ENCODE data around the gene KRT6B.

KRT6B gene

DNA sequence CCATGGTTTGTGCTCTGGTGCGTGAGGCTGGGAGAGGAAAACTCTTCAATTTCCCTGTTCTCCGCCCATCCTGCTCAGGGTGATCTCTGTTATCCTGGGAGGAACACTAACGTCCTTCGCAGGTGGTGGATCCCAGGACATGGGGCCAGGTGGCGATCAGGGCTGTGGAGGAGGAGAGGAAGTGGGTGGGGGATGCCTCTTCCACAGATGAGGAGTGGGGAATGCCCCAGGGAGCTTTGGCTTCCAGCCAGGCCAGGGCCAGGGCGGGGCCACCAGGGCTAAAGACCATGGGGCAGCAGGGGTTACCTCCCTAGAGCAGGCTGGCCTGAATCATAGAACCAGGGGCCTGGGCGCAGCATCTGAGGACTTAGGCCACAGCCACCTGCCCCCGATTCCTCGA, 14.4 kb downstream of the KRT6B start:
- Histone ChIP-seq H4K20me1 (ENCODE audit: insufficient read depth, low read length) (no peaks in the 10 kb centered on the region), H3K4me1 (ENCODE audit: low read length) (no peaks in the 10 kb centered on the region), H3K9me3 (replicated peaks; ENCODE audit: insufficient read depth, low read length) (no peaks in the 10 kb centered on the region), H3K4me2 (ENCODE audit: low read depth, low read length) (no peak overlapping the region), H2AFZ (ENCODE audit: low read length) (no peak overlapping the region), H3K9ac (ENCODE audit: low read length) (no peak overlapping the region), H3K4me3 (ENCODE audit: low read length) (no peak overlapping the region), H3K36me3 (replicated peaks; ENCODE audit: insufficient read depth, low read length) (no peaks in the 10 kb centered on the region), H3K9me2 (replicated peaks; ENCODE audit: insufficient read depth, low read length) (no peaks in the 10 kb centered on the region), H3K27me3 (replicated peaks; ENCODE audit: insufficient read depth, low read length) (peaks cover 70% of the 10 kb centered on the region), H3F3A (ENCODE audit: insufficient read depth, low read length) (no peaks in the 10 kb centered on the region), H3K27ac (ENCODE audit: low read length) (no peak overlapping the region), H3K79me2 (ENCODE audit: low read length) (no peaks in the 10 kb centered on the region)
- no peak for DNase-seq
- no peak for TF ChIP-seq EZH2 (optimal IDR thresholded peaks at IDR 0.05; ENCODE audit: low read depth, low read length)
- TF ChIP-seq EZH2phosphoT487 (IDR thresholded peaks at IDR 0.05; ENCODE audit: low read length): no peak
- TF ChIP-seq, protein P1, sequence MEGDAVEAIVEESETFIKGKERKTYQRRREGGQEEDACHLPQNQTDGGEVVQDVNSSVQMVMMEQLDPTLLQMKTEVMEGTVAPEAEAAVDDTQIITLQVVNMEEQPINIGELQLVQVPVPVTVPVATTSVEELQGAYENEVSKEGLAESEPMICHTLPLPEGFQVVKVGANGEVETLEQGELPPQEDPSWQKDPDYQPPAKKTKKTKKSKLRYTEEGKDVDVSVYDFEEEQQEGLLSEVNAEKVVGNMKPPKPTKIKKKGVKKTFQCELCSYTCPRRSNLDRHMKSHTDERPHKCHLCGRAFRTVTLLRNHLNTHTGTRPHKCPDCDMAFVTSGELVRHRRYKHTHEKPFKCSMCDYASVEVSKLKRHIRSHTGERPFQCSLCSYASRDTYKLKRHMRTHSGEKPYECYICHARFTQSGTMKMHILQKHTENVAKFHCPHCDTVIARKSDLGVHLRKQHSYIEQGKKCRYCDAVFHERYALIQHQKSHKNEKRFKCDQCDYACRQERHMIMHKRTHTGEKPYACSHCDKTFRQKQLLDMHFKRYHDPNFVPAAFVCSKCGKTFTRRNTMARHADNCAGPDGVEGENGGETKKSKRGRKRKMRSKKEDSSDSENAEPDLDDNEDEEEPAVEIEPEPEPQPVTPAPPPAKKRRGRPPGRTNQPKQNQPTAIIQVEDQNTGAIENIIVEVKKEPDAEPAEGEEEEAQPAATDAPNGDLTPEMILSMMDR (IDR thresholded peaks at IDR 0.05; ENCODE audit: low read length): no peak

DNA sequence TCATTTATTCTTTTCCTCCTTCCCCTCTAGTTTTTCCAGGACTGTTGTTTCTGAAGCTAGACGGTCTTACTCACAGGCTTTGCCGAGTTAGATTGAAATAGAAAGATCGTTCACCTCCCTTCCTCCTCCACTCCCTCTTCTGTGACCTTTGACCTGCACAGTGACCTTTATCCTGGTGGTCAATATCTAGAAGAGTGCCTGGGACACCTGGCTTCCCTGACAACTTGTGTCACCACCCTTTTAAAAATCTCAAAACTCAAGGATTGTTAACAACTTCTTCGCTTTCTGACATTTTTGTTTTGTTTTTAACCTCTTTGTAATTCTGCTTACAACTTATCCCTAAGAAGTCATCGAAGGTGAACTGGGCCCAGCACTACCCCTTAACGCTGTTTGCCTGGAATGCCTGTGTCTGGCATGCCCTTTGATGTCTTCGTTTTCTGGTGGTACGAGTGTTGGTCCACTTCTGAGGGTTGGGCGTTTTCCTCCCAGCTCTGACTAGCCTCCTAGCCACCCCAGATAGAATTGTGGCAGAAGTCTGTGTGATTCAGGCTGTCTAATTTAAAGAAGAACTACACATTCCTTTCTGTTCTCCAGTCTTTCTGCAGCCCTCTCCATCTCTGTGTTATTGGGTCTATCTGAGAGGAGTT, 15.0 kb downstream of the KRT6B start:
- no peak overlapping the region for H3K4me3 ChIP-seq (ENCODE audit: low read length)
- H3K27ac ChIP-seq (ENCODE audit: low read length): no peak overlapping the region
- H3K4me2 ChIP-seq (ENCODE audit: low read depth, low read length): no peak overlapping the region
- TF ChIP-seq EZH2 (optimal IDR thresholded peaks at IDR 0.05; ENCODE audit: low read depth, low read length) (no peak), EZH2phosphoT487 (IDR thresholded peaks at IDR 0.05; ENCODE audit: low read length) (no peak)
- TF ChIP-seq, protein P1 (IDR thresholded peaks at IDR 0.05; ENCODE audit: low read length): no peak
- no peaks in the 10 kb centered on the region for H3K79me2 ChIP-seq (ENCODE audit: low read length)
- no peaks in the 10 kb centered on the region for H4K20me1 ChIP-seq (ENCODE audit: insufficient read depth, low read length)
- no peak for DNase-seq
- H3K9me2 ChIP-seq (replicated peaks; ENCODE audit: insufficient read depth, low read length): no peaks in the 10 kb centered on the region
- no peaks in the 10 kb centered on the region for H3K36me3 ChIP-seq (replicated peaks; ENCODE audit: insufficient read depth, low read length)
- H3K4me1 ChIP-seq (ENCODE audit: low read length): no peaks in the 10 kb centered on the region
- H3K27me3 ChIP-seq (replicated peaks; ENCODE audit: insufficient read depth, low read length): peaks cover 70% of the 10 kb centered on the region
- no peak overlapping the region for H3K9ac ChIP-seq (ENCODE audit: low read length)
- H2AFZ ChIP-seq (ENCODE audit: low read length): no peak overlapping the region
- H3K9me3 ChIP-seq (replicated peaks; ENCODE audit: insufficient read depth, low read length): no peaks in the 10 kb centered on the region
- no peaks in the 10 kb centered on the region for H3F3A ChIP-seq (ENCODE audit: insufficient read depth, low read length)

DNA sequence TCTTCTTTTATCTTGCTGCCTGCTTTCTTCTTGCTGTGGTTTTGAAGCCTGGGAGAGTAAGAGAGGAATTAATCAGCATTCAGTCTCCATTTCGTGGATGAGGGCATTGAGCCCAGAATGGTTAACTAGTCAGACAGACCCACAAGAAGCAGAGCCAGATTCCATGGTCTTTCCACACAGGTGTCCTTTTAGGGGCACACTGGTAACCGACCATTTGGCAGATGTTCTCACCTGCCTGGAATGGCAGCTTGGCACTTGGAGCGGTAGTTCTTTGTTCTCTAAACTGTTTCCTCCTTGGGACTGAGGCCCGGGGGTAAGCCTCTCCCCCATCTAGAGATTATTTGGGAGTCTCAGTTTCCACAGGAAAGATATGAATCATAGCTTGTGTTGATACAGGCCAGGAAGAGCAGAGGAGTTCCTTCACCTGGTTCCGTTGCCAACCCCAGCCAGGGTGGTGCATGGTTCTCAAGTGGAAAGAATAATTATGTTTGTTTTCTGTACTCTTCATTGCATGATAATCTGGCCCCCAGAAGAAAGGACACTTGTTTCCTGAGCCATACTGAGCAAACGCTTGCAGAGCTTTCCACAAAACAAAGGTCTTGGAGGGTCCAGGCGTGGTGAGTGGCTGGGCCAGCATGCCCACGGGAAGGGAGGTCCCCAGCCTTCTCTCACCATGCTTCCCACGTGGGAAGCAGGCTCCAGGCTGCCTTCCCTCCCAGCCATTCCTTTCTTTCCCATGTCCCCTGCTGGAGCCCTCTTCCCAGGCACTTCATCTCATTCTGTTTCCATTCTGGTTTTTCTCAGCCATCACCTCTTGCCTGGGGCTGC, 15.7 kb downstream of the KRT6B start:
- no peaks in the 10 kb centered on the region for H3K9me3 ChIP-seq (replicated peaks; ENCODE audit: insufficient read depth, low read length)
- no peaks in the 10 kb centered on the region for H3K79me2 ChIP-seq (ENCODE audit: low read length)
- no peaks in the 10 kb centered on the region for H3K4me1 ChIP-seq (ENCODE audit: low read length)
- H3K4me3 ChIP-seq (ENCODE audit: low read length): no peak overlapping the region
- no peaks in the 10 kb centered on the region for H4K20me1 ChIP-seq (ENCODE audit: insufficient read depth, low read length)
- H3K27ac ChIP-seq (ENCODE audit: low read length): no peak overlapping the region
- H2AFZ ChIP-seq (ENCODE audit: low read length): no peak overlapping the region
- H3K4me2 ChIP-seq (ENCODE audit: low read depth, low read length): no peak overlapping the region
- no peaks in the 10 kb centered on the region for H3F3A ChIP-seq (ENCODE audit: insufficient read depth, low read length)
- no peaks in the 10 kb centered on the region for H3K9me2 ChIP-seq (replicated peaks; ENCODE audit: insufficient read depth, low read length)
- TF ChIP-seq, protein P1 (IDR thresholded peaks at IDR 0.05; ENCODE audit: low read length): no peak
- TF ChIP-seq EZH2 (optimal IDR thresholded peaks at IDR 0.05; ENCODE audit: low read depth, low read length): no peak
- peaks cover 70% of the 10 kb centered on the region for H3K27me3 ChIP-seq (replicated peaks; ENCODE audit: insufficient read depth, low read length)
- DNase-seq: no peak
- no peak overlapping the region for H3K9ac ChIP-seq (ENCODE audit: low read length)
- H3K36me3 ChIP-seq (replicated peaks; ENCODE audit: insufficient read depth, low read length): no peaks in the 10 kb centered on the region

All from MM.1S (cell line).